Stimulated activated CD8-positive, alpha-beta memory T cell treated with anti-CD3 and anti-CD28 coated beads, Interleukin-15, amount 100 ng/mL, for 1 hour (primary cell): ENCODE measurements around the gene SLC17A6.

ENCODE experiments used
- DNase-seq: peaks from one replicate; pipeline ENCODE4 v3.0.0-alpha.2; 2020; ENCODE audit warnings: low read depth

SLC17A6 gene

GRCh38 chr11:22389526-22390282, 51.5 kb downstream of the SLC17A6 start:
- DNase-seq = no peak

GRCh38 chr11:22390283-22390655, 52.1 kb downstream of the SLC17A6 start:
- no peak for DNase-seq

GRCh38 chr11:22392561-22392960, 54.4 kb downstream of the SLC17A6 start:
- no peak for DNase-seq

GRCh38 chr11:22405377-22405776, 67.2 kb downstream of the SLC17A6 start:
- no peak for DNase-seq

- DNase-seq = no peak
These were observed 69.1 kb downstream of the SLC17A6 start for GRCh38 chr11:22407267-22407666.

- no peak for DNase-seq
These were observed 69.7 kb downstream of the SLC17A6 start for GRCh38 chr11:22407921-22408320.

- no peak for DNase-seq
These were observed 77.3 kb downstream of the SLC17A6 start for GRCh38 chr11:22415476-22415875.

GRCh38 chr11:22416462-22416861, 78.3 kb downstream of the SLC17A6 start:
- no peak for DNase-seq

GRCh38 chr11:22426915-22427314, 88.7 kb downstream of the SLC17A6 start:
- no peak for DNase-seq
